ENCODE results near the gene SYT7. TPM values are rescaled to one million over a fixed set of nuclear protein-coding genes. Genes with fewer than 3 reads are reported as not detected.

Gene SYT7
- total RNA-seq, 1 donor from 2014 or later = 1.8 TPM

GRCh38 chr11:61598886-61599868, 18.3 kb upstream of the SYT7 start:
- H3K4me1 ChIP-seq = peaks cover 0 to 6% of the 10 kb centered on the region in 2 donors
- no peak overlapping the region for H3K27ac ChIP-seq
- intact Hi-C loops (cut with DNase I) = no loop called here
- H3K36me3 ChIP-seq = no peaks in the 10 kb centered on the region
- no peak for DNase-seq (ENCODE audit: low spot score in 2 of 2)
- no peaks in the 10 kb centered on the region for H3K9me3 ChIP-seq
- no peak for TF ChIP-seq CTCF (IDR thresholded peaks at IDR 0.05)
- no peaks in the 10 kb centered on the region for H3K27me3 ChIP-seq
- peak overlapping the region in 1 of 2 donors; percentile 6 for H3K4me3 ChIP-seq

GRCh38 chr11:61598374-61598773, 17.5 kb upstream of the SYT7 start:
- no peak for DNase-seq (ENCODE audit: low spot score in 2 of 2)
- Histone ChIP-seq H3K36me3 (no peaks in the 10 kb centered on the region), H3K9me3 (no peaks in the 10 kb centered on the region), H3K27me3 (no peaks in the 10 kb centered on the region), H3K4me3 (no peak overlapping the region), H3K27ac (no peak overlapping the region), H3K4me1 (peaks cover 0 to 5% of the 10 kb centered on the region in 2 donors)
- intact Hi-C loops (cut with DNase I) = no loop called here
- TF ChIP-seq CTCF (IDR thresholded peaks at IDR 0.05) = no peak

- DNase-seq (ENCODE audit: low spot score in 2 of 2) = no peak
- H3K27me3 ChIP-seq = no peaks in the 10 kb centered on the region
- intact Hi-C loops (cut with DNase I) = no loop called here
Observed at GRCh38 chr11:61596990-61597389, 16.1 kb upstream of the SYT7 start.

GRCh38 chr11:61596542-61596941, 15.7 kb upstream of the SYT7 start:
- TF ChIP-seq CTCF (IDR thresholded peaks at IDR 0.05) = no peak
- Histone ChIP-seq H3K27me3 (no peaks in the 10 kb centered on the region), H3K36me3 (no peaks in the 10 kb centered on the region), H3K9me3 (no peaks in the 10 kb centered on the region), H3K27ac (no peak overlapping the region), H3K4me1 (peaks cover 0 to 4% of the 10 kb centered on the region in 2 donors), H3K4me3 (no peak overlapping the region)
- no peak for DNase-seq (ENCODE audit: low spot score in 2 of 2)
- intact Hi-C loops (cut with DNase I) = no loop called here

More at GRCh38 chr11:61596990-61597389, 16.1 kb upstream of the SYT7 start:
- Histone ChIP-seq H3K9me3 (no peaks in the 10 kb centered on the region), H3K27ac (no peak overlapping the region), H3K36me3 (no peaks in the 10 kb centered on the region), H3K4me1 (peaks cover 0 to 4% of the 10 kb centered on the region in 2 donors), H3K4me3 (no peak overlapping the region)
- TF ChIP-seq CTCF (IDR thresholded peaks at IDR 0.05) = no peak

GRCh38 chr11:61594907-61595257, 14.0 kb upstream of the SYT7 start:
- H3K4me3 ChIP-seq = no peak overlapping the region
- no peaks in the 10 kb centered on the region for H3K9me3 ChIP-seq
- no peaks in the 10 kb centered on the region for H3K27me3 ChIP-seq
- H3K4me1 ChIP-seq = peaks cover 0 to 4% of the 10 kb centered on the region in 2 donors
- DNase-seq (ENCODE audit: low spot score in 2 of 2) = no peak
- no peak for TF ChIP-seq CTCF (IDR thresholded peaks at IDR 0.05)
- intact Hi-C loops (cut with DNase I) = no loop called here
- H3K36me3 ChIP-seq = no peaks in the 10 kb centered on the region
- no peak overlapping the region for H3K27ac ChIP-seq

Data from ascending aorta (tissue), 2 donors.